ENCODE measurements around the gene TNFRSF19. TPM values are rescaled to one million over a fixed set of nuclear protein-coding genes. Genes with fewer than 3 reads are reported as not detected.
"Not testable (repeated sequence)": the region's sequence is repeated elsewhere in the genome, so short reads cannot be mapped to it uniquely, and the experiment has no call there.

The TNFRSF19 gene
- total RNA-seq, 2 experiments from 2014 or later = 0.08 to 0.10 TPM

DNA sequence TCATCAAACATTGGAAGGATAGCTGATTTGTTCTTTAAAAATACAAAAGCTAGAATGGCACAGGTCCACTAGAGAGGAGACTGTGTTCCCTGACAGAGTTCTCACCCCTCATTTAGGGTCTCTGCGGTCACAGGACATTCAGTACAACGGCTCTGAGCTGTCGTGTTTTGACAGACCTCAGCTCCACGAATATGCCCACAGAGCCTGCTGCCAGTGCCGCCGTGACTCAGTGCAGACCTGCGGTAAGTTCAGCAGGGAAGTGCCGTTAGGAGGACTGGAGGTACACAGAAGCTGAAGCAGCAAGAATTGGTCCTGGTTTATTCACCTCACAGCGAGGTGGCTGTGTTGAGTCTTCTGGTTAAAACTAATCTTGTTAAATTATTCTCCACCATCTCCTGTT is 90.0 kb downstream of the TNFRSF19 start:
- POLR2A ChIA-PET = no interaction called here
- CTCF ChIA-PET = interaction anchor here (0.9 to 1.1 kb wide), 2 partner anchors 9 to 12 kb away, joined by 3 to 5 read pairs; no protein-coding TSS in a partner anchor
- no peak overlapping the region for H3K4me3 Mint-ChIP-seq

DNA sequence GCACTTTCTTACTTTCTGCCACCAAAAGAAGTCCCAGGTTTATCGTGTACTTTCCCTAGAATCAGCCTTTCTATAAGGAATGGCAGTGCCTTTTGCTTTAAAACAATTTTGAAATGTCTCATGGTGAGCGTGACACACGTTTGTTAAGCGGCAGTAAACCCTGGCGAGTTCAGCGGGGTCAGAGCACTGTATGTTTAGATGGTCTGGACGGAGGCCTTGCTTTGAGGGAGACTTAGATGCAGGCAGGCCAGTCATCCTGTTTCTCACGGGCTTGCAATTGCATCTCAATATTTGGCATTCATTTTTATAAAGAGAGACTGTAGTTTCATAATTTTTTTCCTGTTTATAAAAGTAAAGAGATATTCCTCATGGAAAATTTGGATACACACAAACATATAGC is 96.4 kb downstream of the TNFRSF19 start:
- Mint-ChIP-seq H3K4me1 (no peaks in the 10 kb centered on the region), H3K27me3 (peaks cover 14% of the 10 kb centered on the region), H3K36me3 (ENCODE audit: low read depth) (no peaks in the 10 kb centered on the region), H3K9me3 (no peaks in the 10 kb centered on the region), H3K27ac (no peak overlapping the region), H3K4me3 (no peak overlapping the region)
- CTCF ChIA-PET = interaction anchor here (1.3 to 1.7 kb wide), 2 partner anchors 13 to 37 kb away, joined by 3 read pairs; no protein-coding TSS in a partner anchor
- POLR2A ChIA-PET = no interaction called here
- DNase-seq = no peak

More for the DNA sequence above, 90.0 kb downstream of the TNFRSF19 start:
- H3K27me3 Mint-ChIP-seq = peaks cover 13% of the 10 kb centered on the region
- DNase-seq = no peak
- no peaks in the 10 kb centered on the region for H3K36me3 Mint-ChIP-seq (ENCODE audit: low read depth)
- H3K27ac Mint-ChIP-seq = no peak overlapping the region
- H3K9me3 Mint-ChIP-seq = no peaks in the 10 kb centered on the region
- H3K4me1 Mint-ChIP-seq = no peaks in the 10 kb centered on the region

DNA sequence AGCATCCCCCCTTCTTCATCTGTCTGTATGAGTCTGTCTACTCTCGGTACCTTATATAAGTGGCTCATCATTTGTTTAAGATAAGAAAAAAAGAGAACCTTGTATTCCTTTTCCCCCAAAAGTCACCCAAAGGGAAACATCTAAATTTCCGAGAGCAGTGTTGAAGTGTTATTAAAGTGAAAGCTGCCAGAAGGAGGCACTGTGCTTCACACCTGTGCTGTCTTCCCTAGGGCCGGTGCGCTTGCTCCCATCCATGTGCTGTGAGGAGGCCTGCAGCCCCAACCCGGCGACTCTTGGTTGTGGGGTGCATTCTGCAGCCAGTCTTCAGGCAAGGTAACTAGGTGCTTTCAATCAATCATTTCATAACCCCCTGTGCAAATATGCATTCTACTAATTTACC is 97.5 kb downstream of the TNFRSF19 start:
- H3K27ac Mint-ChIP-seq = no peak overlapping the region
- no peaks in the 10 kb centered on the region for H3K9me3 Mint-ChIP-seq
- DNase-seq = no peak
- no peaks in the 10 kb centered on the region for H3K36me3 Mint-ChIP-seq (ENCODE audit: low read depth)
- CTCF ChIA-PET = interaction anchor here (1.7 kb wide), 1 partner anchor 14 kb away, joined by 3 read pairs; no protein-coding TSS in a partner anchor
- peaks cover 21% of the 10 kb centered on the region for H3K27me3 Mint-ChIP-seq
- H3K4me3 Mint-ChIP-seq = no peak overlapping the region
- no peaks in the 10 kb centered on the region for H3K4me1 Mint-ChIP-seq
- POLR2A ChIA-PET = no interaction called here

DNA sequence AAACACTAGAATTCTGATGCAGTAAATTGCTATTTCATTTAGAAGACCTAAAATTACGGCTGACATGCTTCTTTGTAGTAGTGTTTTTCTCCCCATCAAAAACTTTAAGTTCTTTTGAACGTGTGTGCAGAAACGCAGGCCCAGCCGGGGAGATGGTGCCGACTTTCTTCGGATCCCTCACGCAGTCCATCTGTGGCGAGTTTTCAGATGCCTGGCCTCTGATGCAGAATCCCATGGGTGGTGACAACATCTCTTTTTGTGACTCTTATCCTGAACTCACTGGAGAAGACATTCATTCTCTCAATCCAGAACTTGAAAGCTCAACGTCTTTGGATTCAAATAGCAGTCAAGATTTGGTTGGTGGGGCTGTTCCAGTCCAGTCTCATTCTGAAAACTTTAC is 98.3 kb downstream of the TNFRSF19 start:
- Mint-ChIP-seq H3K9me3 (no peaks in the 10 kb centered on the region), H3K27ac (no peak overlapping the region), H3K27me3 (peaks cover 20% of the 10 kb centered on the region), H3K4me1 (no peaks in the 10 kb centered on the region), H3K36me3 (ENCODE audit: low read depth) (no peaks in the 10 kb centered on the region), H3K4me3 (no peak overlapping the region)
- DNase-seq = no peak
- POLR2A ChIA-PET = no interaction called here
- CTCF ChIA-PET = no interaction called here

DNA sequence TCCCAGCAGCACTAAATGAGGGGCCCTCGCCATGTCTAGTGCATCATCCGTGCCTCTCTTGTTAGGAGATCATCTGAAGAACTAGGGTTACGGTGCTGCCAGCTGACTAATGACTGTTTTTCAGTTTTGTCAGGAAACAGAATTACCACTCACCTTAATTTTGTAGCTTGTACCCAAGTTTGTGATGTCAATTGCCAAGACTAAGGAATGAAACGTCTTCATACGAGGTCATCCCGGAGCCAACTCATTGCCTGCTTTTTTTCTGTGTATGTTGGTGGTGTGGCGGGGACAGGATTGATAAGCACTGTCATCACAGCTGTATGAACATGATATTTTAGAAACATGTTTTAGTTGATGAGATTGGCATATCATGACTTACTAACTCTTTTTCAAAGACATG is 100.6 kb downstream of the TNFRSF19 start:
- H3K4me3 Mint-ChIP-seq = no peak overlapping the region
- H3K4me1 Mint-ChIP-seq = no peaks in the 10 kb centered on the region
- H3K36me3 Mint-ChIP-seq (ENCODE audit: low read depth) = no peaks in the 10 kb centered on the region
- H3K27me3 Mint-ChIP-seq = peaks cover 23% of the 10 kb centered on the region
- no peak for DNase-seq
- H3K9me3 Mint-ChIP-seq = no peaks in the 10 kb centered on the region
- ChIA-PET POLR2A (interaction anchor here (0.6 kb wide), 1 partner anchor 123 kb away, joined by 9 read pairs; no protein-coding TSS in a partner anchor), CTCF (interaction anchor here (0.8 to 1.8 kb wide), 2 partner anchors 19 to 30 kb away, joined by 3 to 4 read pairs; no protein-coding TSS in a partner anchor)
- H3K27ac Mint-ChIP-seq = no peak overlapping the region

DNA sequence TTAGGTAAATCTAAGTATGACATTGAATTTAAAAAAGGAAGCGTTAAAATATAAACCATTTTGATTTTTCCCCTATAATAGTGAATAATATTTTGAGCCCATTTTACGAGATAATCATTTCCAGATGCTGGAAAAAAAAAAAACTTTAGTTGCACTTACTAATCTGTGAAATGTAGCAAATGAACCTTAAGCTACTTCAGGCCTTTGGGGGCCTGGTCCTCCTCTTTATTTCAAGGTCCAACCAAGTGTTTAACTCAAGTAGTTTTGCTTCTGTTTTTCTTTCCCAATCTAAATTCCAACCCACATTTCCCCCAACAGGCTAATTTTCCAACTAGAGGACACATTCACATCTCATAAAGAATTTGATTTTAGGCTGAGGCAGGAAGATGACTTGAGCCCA is 101.2 kb downstream of the TNFRSF19 start:
- ChIA-PET CTCF (no interaction called here), POLR2A (no interaction called here)
- peaks cover 23% of the 10 kb centered on the region for H3K27me3 Mint-ChIP-seq
- H3K4me1 Mint-ChIP-seq = no peaks in the 10 kb centered on the region
- no peak overlapping the region for H3K4me3 Mint-ChIP-seq
- H3K27ac Mint-ChIP-seq = no peak overlapping the region
- H3K36me3 Mint-ChIP-seq (ENCODE audit: low read depth) = no peaks in the 10 kb centered on the region
- H3K9me3 Mint-ChIP-seq = no peaks in the 10 kb centered on the region
- no peak for DNase-seq

DNA sequence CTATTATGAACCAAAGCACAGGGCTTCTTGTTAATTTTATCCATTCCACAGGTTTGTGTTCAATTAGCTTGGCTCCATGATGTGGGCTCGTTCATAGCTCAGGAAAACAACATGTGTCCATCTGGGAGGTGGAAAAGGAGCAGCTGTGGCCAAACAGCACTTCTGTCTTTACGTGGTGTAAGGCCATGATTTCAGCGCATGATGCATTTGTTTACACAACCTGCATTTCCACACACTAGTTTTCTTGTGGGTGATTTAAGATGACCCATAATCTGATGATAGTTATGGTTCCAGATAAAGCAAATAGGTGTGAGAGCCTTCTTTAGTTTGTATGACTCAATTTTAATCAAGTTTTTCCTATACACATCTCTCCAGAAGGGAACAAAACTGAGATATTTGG is 101.7 kb downstream of the TNFRSF19 start:
- H3K27ac Mint-ChIP-seq = no peak overlapping the region
- H3K27me3 Mint-ChIP-seq = peaks cover 23% of the 10 kb centered on the region
- no peaks in the 10 kb centered on the region for H3K4me1 Mint-ChIP-seq
- no peaks in the 10 kb centered on the region for H3K9me3 Mint-ChIP-seq
- H3K4me3 Mint-ChIP-seq = no peak overlapping the region
- no peaks in the 10 kb centered on the region for H3K36me3 Mint-ChIP-seq (ENCODE audit: low read depth)
- CTCF ChIA-PET = no interaction called here
- no peak for DNase-seq
- POLR2A ChIA-PET = no interaction called here

DNA sequence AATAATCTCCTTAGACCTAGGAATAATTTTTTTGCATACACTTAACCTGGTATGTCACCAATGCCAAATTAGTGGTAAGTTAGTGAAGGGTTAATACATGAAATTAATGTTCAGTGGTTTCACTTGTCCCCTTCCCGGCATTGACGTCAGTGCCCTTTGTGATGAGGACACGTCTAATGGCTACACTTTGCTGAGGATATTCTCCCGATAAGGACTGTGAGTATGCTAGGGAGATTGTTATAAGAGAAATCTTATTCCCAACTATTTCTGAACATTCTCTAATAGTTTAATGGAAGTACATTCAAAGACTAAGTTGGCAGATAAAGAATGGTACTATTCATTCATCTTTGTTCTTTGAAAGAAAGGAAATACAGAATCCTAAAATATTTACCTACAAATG is 102.4 kb downstream of the TNFRSF19 start:
- CTCF ChIA-PET = no interaction called here
- POLR2A ChIA-PET = no interaction called here
- Mint-ChIP-seq H3K9me3 (no peaks in the 10 kb centered on the region), H3K27me3 (peaks cover 23% of the 10 kb centered on the region), H3K4me3 (no peak overlapping the region), H3K4me1 (no peaks in the 10 kb centered on the region), H3K27ac (no peak overlapping the region), H3K36me3 (ENCODE audit: low read depth) (no peaks in the 10 kb centered on the region)
- DNase-seq = no peak

DNA sequence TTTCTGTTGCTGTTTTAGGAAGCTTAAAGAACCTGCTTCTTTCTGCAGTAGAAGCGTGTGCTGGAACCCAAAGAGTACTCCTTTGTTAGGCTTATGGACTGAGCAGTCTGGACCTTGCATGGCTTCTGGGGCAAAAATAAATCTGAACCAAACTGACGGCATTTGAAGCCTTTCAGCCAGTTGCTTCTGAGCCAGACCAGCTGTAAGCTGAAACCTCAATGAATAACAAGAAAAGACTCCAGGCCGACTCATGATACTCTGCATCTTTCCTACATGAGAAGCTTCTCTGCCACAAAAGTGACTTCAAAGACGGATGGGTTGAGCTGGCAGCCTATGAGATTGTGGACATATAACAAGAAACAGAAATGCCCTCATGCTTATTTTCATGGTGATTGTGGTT is 103.1 kb downstream of the TNFRSF19 start:
- Mint-ChIP-seq H3K27ac (no peak overlapping the region), H3K36me3 (ENCODE audit: low read depth) (no peaks in the 10 kb centered on the region), H3K4me3 (no peak overlapping the region), H3K9me3 (no peaks in the 10 kb centered on the region), H3K27me3 (peaks cover 23% of the 10 kb centered on the region), H3K4me1 (no peaks in the 10 kb centered on the region)
- ChIA-PET CTCF (interaction anchor here (1.5 kb wide), 1 partner anchor 26 kb away, joined by 3 read pairs; no protein-coding TSS in a partner anchor), POLR2A (no interaction called here)
- no peak for DNase-seq

DNA sequence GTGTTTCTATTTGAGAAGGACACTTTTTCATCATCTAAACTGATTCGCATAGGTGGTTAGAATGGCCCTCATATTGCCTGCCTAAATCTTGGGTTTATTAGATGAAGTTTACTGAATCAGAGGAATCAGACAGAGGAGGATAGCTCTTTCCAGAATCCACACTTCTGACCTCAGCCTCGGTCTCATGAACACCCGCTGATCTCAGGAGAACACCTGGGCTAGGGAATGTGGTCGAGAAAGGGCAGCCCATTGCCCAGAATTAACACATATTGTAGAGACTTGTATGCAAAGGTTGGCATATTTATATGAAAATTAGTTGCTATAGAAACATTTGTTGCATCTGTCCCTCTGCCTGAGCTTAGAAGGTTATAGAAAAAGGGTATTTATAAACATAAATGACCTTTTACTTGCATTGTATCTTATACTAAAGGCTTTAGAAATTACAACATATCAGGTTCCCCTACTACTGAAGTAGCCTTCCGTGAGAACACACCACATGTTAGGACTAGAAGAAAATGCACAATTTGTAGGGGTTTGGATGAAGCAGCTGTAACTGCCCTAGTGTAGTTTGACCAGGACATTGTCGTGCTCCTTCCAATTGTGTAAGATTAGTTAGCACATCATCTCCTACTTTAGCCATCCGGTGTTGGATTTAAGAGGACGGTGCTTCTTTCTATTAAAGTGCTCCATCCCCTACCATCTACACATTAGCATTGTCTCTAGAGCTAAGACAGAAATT is 103.8 kb downstream of the TNFRSF19 start:
- Mint-ChIP-seq H3K4me1 (peaks cover 5% of the 10 kb centered on the region), H3K27ac (no peak overlapping the region), H3K36me3 (ENCODE audit: low read depth) (no peaks in the 10 kb centered on the region), H3K27me3 (peaks cover 23% of the 10 kb centered on the region), H3K9me3 (no peaks in the 10 kb centered on the region), H3K4me3 (no peak overlapping the region)
- DNase-seq = no peak
- POLR2A ChIA-PET = no interaction called here
- CTCF ChIA-PET = interaction anchor here (1.5 to 1.6 kb wide), 2 partner anchors 27 to 52 kb away, joined by 3 to 4 read pairs; no protein-coding TSS in a partner anchor

DNA sequence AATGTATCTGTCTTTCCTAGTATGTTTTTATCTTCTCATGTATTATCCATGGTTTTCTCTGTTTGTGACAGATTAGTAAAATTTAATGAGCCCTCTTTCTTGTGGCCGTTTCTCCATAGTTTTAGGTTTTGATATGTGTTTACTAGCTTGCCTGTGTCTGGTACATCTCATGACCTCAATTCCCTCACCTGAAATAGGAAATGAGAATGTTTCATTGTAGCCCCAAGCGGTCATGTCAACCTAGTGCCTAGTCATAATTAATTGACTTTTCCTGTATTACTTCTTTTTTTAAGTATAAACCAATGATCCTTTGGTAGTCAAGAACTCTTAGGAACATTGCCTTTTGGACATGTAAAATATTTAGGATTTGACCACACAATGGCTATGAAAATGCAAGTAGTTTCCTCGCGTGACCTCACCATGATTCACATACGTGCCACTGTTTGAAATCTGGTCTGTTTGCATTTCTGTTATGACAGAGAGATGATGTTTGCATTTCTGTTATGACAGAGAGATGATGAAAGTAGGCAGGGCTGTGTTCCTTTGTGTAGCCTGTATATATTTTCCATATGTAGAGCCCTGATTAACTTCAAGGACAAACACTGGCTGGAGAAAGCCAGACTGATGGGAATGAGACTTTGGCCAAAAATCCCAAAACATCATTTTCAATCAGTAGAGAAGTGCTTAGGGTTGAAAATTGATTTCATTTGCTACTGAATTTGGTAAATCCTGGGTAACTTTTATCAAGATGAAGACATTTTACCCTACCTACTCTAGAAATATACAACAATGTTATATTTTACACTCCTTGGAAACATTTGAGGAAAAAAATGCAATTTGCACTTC is 104.8 kb downstream of the TNFRSF19 start:
- DNase-seq = no peak
- Mint-ChIP-seq H3K4me3 (no peak overlapping the region), H3K4me1 (peaks cover 14% of the 10 kb centered on the region), H3K36me3 (ENCODE audit: low read depth) (no peaks in the 10 kb centered on the region), H3K9me3 (no peaks in the 10 kb centered on the region), H3K27me3 (peaks cover 21% of the 10 kb centered on the region), H3K27ac (no peak overlapping the region)
- ChIA-PET CTCF (interaction anchor here (1.6 kb wide), 1 partner anchor 53 kb away, joined by 4 read pairs; no protein-coding TSS in a partner anchor), POLR2A (no interaction called here)

DNA sequence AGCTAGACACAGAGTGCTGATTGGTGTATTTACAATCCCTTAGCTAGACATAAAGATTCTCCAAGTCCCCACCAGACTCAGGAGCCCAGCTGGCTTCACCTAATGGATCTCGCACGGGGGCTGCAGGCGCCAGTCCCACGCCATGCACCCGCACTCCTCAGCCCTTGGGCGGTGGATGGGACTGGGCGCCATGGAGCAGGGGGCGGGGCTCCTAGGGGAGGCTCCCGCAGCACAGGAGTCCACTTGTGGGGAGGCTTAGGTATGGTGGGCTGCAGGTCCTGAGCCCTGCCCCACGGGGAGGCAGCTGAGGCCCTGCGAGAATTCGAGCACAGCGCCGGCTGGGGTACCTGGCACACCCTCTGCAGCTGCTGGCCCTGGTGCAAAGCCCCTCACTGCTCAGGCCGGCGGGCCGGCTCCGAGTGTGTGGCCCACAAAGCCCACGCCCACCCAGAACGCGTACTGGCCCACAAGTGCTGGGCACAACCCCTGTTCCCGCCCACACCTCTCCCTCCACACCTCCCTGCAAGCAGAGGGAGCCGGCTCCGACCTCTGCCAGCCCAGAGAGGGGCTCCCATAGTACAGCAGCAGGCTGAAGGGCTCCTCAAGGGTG is 107.6 kb downstream of the TNFRSF19 start:
- H3K9me3 Mint-ChIP-seq; H3K36me3 Mint-ChIP-seq (ENCODE audit: low read depth); H3K27ac Mint-ChIP-seq; DNase-seq; POLR2A ChIA-PET; H3K4me3 Mint-ChIP-seq: not testable (repeated sequence)
- peaks cover 12% of the 10 kb centered on the region for H3K27me3 Mint-ChIP-seq
- H3K4me1 Mint-ChIP-seq = peaks cover 15% of the 10 kb centered on the region
- CTCF ChIA-PET = interaction anchor here (0.6 to 1.0 kb wide), 3 partner anchors 23 to 70 kb away, joined by 3 read pairs; no protein-coding TSS in a partner anchor

DNA sequence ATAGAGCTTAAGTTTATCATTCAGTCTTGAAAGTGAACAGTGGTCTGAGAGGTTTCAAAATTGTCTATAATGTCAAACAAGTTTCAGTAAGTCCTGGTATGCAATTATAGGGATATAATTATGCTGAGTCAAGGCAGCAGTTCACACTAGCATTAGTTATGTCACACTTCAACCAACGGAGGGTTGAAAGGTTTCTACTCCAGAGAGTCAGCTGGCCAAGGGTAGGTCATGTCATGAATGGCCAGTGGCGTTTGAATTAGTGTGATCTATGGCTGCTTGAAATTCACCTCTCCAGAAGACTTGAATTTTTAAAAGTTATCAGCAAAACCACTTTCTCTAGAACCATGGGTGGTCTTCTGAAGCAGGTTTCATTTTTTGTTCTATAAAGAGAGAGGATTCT is 108.6 kb downstream of the TNFRSF19 start:
- Mint-ChIP-seq H3K9me3 (peaks cover 10% of the 10 kb centered on the region), H3K4me3 (no peak overlapping the region), H3K27me3 (peaks cover 6% of the 10 kb centered on the region), H3K27ac (no peak overlapping the region), H3K4me1 (peaks cover 15% of the 10 kb centered on the region), H3K36me3 (ENCODE audit: low read depth) (no peaks in the 10 kb centered on the region)
- ChIA-PET CTCF (no interaction called here), POLR2A (no interaction called here)
- no peak for DNase-seq
